ENCODE measurements around the gene SYT3.

The SYT3 gene

DNA sequence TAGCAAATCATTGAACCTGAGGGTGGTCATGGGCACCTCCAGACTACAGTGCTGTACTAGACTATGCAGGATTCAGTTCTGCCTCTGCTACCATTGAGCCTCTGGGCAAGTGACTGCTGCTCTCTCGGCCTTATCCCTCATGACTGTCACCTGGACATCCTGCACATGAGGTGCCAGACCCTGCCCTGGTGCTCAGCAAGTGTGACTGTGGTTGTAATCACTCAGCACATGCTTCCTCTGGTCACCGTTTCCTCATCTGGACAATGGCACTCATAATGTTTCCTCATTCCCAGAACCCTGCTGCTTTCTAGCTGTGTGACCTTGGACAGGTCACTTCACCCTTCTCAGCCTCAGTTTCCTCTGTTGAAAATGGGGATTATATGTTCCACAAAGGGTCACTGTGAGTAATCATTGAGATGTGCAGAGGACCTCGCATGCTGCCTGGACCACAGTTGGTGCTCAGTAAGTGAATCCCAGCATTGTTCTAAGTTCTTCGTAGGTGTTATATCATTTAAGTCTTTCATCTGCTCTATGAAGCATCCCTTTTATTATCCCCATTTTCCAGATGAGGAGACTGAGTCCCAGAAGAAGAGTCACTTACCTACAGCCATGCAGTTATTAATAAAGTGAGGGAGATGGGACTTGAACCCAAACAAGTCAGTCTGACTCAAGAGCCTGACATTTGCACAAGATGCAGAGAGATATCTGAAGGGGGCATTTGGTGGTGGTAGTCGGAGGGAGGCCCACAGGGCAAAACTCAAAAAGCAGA lies 3.2 kb downstream of the SYT3 start:
- no peaks in the 10 kb centered on the region for H3K9me3 ChIP-seq (ENCODE audit: control insufficient read depth, insufficient read depth, low read depth, low read length)
- no peak overlapping the region for H3K27ac ChIP-seq (ENCODE audit: extremely low read depth, low read depth, low read length)
- no peak overlapping the region for H3K4me3 ChIP-seq (ENCODE audit: low read depth, low read length)
- TF ChIP-seq ZNF335 (tag by site-specific recombination; conservative IDR thresholded peaks at IDR 0.05), result no peak
- TF ChIP-seq, protein P1, sequence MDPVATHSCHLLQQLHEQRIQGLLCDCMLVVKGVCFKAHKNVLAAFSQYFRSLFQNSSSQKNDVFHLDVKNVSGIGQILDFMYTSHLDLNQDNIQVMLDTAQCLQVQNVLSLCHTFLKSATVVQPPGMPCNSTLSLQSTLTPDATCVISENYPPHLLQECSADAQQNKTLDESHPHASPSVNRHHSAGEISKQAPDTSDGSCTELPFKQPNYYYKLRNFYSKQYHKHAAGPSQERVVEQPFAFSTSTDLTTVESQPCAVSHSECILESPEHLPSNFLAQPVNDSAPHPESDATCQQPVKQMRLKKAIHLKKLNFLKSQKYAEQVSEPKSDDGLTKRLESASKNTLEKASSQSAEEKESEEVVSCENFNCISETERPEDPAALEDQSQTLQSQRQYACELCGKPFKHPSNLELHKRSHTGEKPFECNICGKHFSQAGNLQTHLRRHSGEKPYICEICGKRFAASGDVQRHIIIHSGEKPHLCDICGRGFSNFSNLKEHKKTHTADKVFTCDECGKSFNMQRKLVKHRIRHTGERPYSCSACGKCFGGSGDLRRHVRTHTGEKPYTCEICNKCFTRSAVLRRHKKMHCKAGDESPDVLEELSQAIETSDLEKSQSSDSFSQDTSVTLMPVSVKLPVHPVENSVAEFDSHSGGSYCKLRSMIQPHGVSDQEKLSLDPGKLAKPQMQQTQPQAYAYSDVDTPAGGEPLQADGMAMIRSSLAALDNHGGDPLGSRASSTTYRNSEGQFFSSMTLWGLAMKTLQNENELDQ (tag by site-specific recombination; IDR thresholded peaks at IDR 0.05; ENCODE audit: low read depth), result no peak
- TF ChIP-seq, protein P2, sequence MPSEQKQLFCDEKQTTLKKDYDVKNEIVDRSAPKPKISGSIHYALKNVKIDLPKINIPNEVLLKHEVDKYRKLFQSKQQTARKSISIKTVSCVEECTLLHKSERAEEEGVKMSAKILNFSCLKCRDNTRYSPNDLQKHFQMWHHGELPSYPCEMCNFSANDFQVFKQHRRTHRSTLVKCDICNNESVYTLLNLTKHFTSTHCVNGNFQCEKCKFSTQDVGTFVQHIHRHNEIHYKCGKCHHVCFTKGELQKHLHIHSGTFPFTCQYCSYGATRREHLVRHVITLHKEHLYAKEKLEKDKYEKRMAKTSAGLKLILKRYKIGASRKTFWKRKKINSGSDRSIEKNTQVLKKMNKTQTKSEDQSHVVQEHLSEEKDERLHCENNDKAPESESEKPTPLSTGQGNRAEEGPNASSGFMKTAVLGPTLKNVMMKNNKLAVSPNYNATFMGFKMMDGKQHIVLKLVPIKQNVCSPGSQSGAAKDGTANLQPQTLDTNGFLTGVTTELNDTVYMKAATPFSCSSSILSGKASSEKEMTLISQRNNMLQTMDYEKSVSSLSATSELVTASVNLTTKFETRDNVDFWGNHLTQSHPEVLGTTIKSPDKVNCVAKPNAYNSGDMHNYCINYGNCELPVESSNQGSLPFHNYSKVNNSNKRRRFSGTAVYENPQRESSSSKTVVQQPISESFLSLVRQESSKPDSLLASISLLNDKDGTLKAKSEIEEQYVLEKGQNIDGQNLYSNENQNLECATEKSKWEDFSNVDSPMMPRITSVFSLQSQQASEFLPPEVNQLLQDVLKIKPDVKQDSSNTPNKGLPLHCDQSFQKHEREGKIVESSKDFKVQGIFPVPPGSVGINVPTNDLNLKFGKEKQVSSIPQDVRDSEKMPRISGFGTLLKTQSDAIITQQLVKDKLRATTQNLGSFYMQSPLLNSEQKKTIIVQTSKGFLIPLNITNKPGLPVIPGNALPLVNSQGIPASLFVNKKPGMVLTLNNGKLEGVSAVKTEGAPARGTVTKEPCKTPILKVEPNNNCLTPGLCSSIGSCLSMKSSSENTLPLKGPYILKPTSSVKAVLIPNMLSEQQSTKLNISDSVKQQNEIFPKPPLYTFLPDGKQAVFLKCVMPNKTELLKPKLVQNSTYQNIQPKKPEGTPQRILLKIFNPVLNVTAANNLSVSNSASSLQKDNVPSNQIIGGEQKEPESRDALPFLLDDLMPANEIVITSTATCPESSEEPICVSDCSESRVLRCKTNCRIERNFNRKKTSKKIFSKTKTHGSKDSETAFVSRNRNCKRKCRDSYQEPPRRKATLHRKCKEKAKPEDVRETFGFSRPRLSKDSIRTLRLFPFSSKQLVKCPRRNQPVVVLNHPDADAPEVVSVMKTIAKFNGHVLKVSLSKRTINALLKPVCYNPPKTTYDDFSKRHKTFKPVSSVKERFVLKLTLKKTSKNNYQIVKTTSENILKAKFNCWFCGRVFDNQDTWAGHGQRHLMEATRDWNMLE (tag by site-specific recombination; conservative IDR thresholded peaks at IDR 0.05; ENCODE audit: low read depth), result no peak
- TF ChIP-seq ZNF211 (tag by site-specific recombination; IDR thresholded peaks at IDR 0.05; ENCODE audit: low read depth), result no peak
- TF ChIP-seq KLF7 (tag by site-specific recombination; IDR thresholded peaks at IDR 0.05; ENCODE audit: borderline replicate concordance), result no peak
- CTCF ChIA-PET, result no interaction called here
- no peaks in the 10 kb centered on the region for H3K4me1 ChIP-seq (ENCODE audit: control insufficient read depth, insufficient read depth, low read length)
- no peaks in the 10 kb centered on the region for H3K36me3 ChIP-seq (ENCODE audit: control insufficient read depth in 2 of 2, insufficient read depth in 1 of 2, low read length in 2 of 2)
- POLR2A ChIA-PET, result no interaction called here

DNA sequence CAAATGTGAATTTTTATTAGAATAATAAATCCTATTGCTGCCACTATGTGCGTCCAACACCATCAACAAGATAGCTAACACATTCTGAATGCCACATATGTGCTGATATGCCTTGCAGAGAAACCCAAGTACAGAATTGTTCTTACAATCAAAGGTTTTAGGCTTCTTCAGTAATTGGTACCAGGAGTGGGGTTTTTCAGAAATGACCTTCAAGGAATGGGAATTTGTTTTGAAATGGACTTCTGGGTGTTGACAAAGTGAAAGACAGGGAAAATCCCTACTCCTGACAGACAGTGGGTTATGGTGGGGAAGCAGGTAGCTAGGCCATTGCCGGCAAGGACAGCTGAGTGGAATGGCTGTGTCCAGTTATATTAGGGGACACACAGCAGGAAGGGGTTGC lies 5.7 kb downstream of the SYT3 start:
- Histone ChIP-seq H3K9me3 (ENCODE audit: control insufficient read depth, insufficient read depth, low read depth, low read length) (no peaks in the 10 kb centered on the region), H3K36me3 (ENCODE audit: control insufficient read depth in 2 of 2, insufficient read depth in 1 of 2, low read length in 2 of 2) (no peaks in the 10 kb centered on the region), H3K4me1 (ENCODE audit: control insufficient read depth, insufficient read depth, low read length) (no peaks in the 10 kb centered on the region), H3K4me3 (ENCODE audit: low read depth, low read length) (no peak overlapping the region), H3K27ac (ENCODE audit: extremely low read depth, low read depth, low read length) (no peak overlapping the region)
- TF ChIP-seq, protein P3, sequence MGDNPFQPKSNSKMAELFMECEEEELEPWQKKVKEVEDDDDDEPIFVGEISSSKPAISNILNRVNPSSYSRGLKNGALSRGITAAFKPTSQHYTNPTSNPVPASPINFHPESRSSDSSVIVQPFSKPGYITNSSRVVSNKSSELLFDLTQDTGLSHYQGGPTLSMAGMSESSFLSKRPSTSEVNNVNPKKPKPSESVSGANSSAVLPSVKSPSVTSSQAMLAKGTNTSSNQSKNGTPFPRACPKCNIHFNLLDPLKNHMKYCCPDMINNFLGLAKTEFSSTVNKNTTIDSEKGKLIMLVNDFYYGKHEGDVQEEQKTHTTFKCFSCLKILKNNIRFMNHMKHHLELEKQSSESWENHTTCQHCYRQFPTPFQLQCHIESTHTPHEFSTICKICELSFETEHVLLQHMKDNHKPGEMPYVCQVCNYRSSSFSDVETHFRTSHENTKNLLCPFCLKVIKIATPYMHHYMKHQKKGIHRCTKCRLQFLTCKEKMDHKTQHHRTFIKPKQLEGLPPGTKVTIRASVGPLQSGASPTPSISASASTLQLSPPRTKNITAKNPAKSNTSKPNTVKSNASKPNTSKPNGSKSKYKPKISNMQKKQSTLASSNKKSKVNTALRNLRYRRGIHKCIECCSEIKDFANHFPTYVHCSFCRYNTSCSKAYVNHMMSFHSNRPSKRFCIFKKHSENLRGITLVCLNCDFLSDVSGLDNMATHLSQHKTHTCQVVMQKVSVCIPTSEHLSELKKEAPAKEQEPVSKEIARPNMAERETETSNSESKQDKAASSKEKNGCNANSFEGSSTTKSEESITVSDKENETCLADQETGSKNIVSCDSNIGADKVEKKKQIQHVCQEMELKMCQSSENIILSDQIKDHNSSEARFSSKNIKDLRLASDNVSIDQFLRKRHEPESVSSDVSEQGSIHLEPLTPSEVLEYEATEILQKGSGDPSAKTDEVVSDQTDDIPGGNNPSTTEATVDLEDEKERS (tag by site-specific recombination; IDR thresholded peaks at IDR 0.05), result peak; percentile 67; the same call in 1 of the 2 replicates
- TF ChIP-seq, protein P4, sequence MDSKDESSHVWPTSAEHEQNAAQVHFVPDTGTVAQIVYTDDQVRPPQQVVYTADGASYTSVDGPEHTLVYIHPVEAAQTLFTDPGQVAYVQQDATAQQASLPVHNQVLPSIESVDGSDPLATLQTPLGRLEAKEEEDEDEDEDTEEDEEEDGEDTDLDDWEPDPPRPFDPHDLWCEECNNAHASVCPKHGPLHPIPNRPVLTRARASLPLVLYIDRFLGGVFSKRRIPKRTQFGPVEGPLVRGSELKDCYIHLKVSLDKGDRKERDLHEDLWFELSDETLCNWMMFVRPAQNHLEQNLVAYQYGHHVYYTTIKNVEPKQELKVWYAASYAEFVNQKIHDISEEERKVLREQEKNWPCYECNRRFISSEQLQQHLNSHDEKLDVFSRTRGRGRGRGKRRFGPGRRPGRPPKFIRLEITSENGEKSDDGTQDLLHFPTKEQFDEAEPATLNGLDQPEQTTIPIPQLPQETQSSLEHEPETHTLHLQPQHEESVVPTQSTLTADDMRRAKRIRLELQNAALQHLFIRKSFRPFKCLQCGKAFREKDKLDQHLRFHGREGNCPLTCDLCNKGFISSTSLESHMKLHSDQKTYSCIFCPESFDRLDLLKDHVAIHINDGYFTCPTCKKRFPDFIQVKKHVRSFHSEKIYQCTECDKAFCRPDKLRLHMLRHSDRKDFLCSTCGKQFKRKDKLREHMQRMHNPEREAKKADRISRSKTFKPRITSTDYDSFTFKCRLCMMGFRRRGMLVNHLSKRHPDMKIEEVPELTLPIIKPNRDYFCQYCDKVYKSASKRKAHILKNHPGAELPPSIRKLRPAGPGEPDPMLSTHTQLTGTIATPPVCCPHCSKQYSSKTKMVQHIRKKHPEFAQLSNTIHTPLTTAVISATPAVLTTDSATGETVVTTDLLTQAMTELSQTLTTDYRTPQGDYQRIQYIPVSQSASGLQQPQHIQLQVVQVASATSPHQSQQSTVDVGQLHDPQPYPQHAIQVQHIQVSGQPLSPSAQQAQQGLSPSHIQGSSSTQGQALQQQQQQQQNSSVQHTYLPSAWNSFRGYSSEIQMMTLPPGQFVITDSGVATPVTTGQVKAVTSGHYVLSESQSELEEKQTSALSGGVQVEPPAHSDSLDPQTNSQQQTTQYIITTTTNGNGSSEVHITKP (tag by site-specific recombination; IDR thresholded peaks at IDR 0.05), result no peak
- TF ChIP-seq ZEB2 (tag by site-specific recombination; IDR thresholded peaks at IDR 0.05), result no peak
- peak; percentile 65 for TF ChIP-seq SETDB1 (IDR thresholded peaks at IDR 0.05; ENCODE audit: insufficient read length, low read length)
- peak; percentile 96 for TF ChIP-seq ZNF707 (tag by site-specific recombination; IDR thresholded peaks at IDR 0.05)
- no peak for TF ChIP-seq ZNF664 (tag by site-specific recombination; IDR thresholded peaks at IDR 0.05)
- ChIA-PET POLR2A (no interaction called here), CTCF (no interaction called here)

Measured in HEK293 (cell line).